Ishikawa (cell line): ENCODE results near the gene CST7.
"Not testable (repeated sequence)": the region's sequence is repeated elsewhere in the genome, so short reads cannot be mapped to it uniquely, and the experiment has no call there.

Experiments
- CEBPB ChIP-seq: IDR thresholded peaks from 2 replicates; pipeline ENCODE4 v1.6.1; 2012
- CREB1 ChIP-seq: IDR thresholded peaks from 2 replicates; pipeline ENCODE4 v1.6.1; 2012; ENCODE audit warnings: low read depth
- EP300 ChIP-seq: IDR thresholded peaks from 2 replicates; pipeline ENCODE4 v1.6.1; 2012; ENCODE audit warnings: borderline replicate concordance
- NFIC ChIP-seq: IDR thresholded peaks from 2 replicates; pipeline ENCODE4 v1.6.1; 2012
- TAF1 ChIP-seq: IDR thresholded peaks from 2 replicates; pipeline ENCODE4 v1.6.1; 2012; ENCODE audit warnings: low read depth, mild to moderate bottlenecking
- TCF12 ChIP-seq: IDR thresholded peaks from 2 replicates; pipeline ENCODE4 v1.6.1; 2012; ENCODE audit warnings: low read depth
- YY1 ChIP-seq: IDR thresholded peaks from 2 replicates; pipeline ENCODE4 v1.6.1; 2012; ENCODE audit warnings: low read depth
- TF ChIP-seq, protein P1 (sequence below): IDR thresholded peaks from 2 replicates; pipeline ENCODE4 v1.6.1; 2012
- TF ChIP-seq, protein P2 (sequence below): IDR thresholded peaks from 2 replicates; pipeline ENCODE4 v1.6.1; 2012; ENCODE audit warnings: low read depth, mild to moderate bottlenecking

DNA sequence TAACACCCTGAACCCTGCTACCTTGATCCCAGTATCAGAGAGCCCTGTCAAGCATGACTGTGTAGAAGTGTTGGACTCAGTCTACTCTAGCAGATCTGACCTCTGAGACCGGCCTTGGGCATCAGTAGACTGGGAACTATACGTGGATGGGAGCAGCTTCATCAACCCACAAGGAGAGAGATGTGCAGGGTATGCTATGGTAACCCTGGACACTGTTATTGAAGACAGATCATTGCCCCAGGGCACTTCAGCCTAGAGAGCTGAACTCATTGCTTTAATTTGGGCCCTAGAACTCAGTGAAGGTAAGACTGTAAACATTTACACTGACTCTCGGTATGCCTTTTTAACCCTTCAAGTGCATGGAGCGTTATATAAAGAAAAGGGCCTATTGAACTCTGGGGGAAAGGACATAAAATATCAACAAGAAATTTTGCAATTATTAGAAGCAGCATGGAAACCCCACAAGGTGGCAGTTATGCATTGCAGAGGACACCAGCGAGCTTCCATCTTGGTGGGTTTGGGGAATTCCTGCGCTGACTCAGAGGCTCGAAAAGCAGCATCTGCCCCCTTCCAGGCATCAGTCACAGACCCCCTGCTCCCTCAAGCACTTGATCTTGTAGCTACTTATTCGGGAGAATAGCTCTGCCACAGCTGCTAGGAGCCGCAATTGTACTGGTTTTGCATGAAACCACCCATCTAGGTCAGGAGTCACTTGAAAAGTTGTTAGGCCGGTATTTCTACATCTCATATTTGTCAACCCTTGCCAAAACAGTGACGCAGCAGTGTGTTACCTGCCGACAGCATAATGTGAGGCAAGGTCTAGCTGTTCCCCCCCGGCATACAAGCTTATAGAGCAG is 19.0 kb upstream of the CST7 start:
- TF ChIP-seq EP300, result peak; percentile 64; the same call in 1 of the 2 replicates
- TF ChIP-seq TAF1, YY1: not testable (repeated sequence)
- peak; percentile 71 for TF ChIP-seq TCF12
- TF ChIP-seq, protein P1, sequence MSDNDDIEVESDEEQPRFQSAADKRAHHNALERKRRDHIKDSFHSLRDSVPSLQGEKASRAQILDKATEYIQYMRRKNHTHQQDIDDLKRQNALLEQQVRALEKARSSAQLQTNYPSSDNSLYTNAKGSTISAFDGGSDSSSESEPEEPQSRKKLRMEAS, result peak; percentile 48
- peak; percentile 65; the same call in 1 of the 2 replicates for TF ChIP-seq CEBPB
- peak; percentile 44; the same call in 1 of the 2 replicates for TF ChIP-seq CREB1
- TF ChIP-seq, protein P2, sequence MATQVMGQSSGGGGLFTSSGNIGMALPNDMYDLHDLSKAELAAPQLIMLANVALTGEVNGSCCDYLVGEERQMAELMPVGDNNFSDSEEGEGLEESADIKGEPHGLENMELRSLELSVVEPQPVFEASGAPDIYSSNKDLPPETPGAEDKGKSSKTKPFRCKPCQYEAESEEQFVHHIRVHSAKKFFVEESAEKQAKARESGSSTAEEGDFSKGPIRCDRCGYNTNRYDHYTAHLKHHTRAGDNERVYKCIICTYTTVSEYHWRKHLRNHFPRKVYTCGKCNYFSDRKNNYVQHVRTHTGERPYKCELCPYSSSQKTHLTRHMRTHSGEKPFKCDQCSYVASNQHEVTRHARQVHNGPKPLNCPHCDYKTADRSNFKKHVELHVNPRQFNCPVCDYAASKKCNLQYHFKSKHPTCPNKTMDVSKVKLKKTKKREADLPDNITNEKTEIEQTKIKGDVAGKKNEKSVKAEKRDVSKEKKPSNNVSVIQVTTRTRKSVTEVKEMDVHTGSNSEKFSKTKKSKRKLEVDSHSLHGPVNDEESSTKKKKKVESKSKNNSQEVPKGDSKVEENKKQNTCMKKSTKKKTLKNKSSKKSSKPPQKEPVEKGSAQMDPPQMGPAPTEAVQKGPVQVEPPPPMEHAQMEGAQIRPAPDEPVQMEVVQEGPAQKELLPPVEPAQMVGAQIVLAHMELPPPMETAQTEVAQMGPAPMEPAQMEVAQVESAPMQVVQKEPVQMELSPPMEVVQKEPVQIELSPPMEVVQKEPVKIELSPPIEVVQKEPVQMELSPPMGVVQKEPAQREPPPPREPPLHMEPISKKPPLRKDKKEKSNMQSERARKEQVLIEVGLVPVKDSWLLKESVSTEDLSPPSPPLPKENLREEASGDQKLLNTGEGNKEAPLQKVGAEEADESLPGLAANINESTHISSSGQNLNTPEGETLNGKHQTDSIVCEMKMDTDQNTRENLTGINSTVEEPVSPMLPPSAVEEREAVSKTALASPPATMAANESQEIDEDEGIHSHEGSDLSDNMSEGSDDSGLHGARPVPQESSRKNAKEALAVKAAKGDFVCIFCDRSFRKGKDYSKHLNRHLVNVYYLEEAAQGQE, result not testable (repeated sequence)
- TF ChIP-seq NFIC, result peak; percentile 95
